Esophagus squamous epithelium (tissue), 4 donors: ENCODE data around the gene NOP53.

Source experiments
- POLR2A ChIP-seq, 4 donors: fragments of 450-650 bp; IDR thresholded peaks; one replicate each; pipeline ENCODE4 v1.6.1; 2017; ENCODE audit warnings: antibody characterized with exemption in 4 of 4, mild to moderate bottlenecking in 4 of 4, moderate library complexity in 3 of 4
- TF ChIP-seq, protein P1 (sequence below), 6 experiments: fragments of 450-650 bp in 4 of 6; fragments of 200-600 bp in 2 of 6; sonication (generic) in 2 of 6; IDR thresholded peaks; one replicate each; pipeline ENCODE4 v1.5.1; 2016 to 2019; ENCODE audit warnings: antibody characterized with exemption in 6 of 6, mild to moderate bottlenecking in 4 of 6, moderate library complexity in 4 of 6

DNA sequence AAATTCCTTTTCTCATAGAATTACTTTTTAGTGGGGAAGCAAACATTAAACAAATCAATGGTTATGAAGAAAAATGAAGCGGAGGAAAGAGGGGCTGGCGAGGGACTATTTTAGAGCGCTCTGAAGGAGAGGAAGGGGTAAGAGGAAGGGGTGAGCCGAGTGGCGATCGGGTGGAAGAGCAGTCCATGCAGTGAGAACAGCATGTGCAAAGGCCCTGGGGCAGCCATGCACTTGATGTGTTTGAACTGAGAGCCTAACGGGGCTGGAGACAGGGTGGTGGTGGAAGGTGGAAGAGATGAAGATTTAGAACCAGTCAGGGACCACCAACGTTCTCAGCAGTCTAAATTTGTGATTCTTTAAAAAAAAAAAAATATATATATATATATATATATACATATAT, 14.4 kb upstream of the NOP53 start:
- TF ChIP-seq, protein P1, sequence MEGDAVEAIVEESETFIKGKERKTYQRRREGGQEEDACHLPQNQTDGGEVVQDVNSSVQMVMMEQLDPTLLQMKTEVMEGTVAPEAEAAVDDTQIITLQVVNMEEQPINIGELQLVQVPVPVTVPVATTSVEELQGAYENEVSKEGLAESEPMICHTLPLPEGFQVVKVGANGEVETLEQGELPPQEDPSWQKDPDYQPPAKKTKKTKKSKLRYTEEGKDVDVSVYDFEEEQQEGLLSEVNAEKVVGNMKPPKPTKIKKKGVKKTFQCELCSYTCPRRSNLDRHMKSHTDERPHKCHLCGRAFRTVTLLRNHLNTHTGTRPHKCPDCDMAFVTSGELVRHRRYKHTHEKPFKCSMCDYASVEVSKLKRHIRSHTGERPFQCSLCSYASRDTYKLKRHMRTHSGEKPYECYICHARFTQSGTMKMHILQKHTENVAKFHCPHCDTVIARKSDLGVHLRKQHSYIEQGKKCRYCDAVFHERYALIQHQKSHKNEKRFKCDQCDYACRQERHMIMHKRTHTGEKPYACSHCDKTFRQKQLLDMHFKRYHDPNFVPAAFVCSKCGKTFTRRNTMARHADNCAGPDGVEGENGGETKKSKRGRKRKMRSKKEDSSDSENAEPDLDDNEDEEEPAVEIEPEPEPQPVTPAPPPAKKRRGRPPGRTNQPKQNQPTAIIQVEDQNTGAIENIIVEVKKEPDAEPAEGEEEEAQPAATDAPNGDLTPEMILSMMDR (IDR thresholded peaks at IDR 0.05), result no peak
- TF ChIP-seq POLR2A (IDR thresholded peaks at IDR 0.05), result no peak
